ENCODE results near the gene ATG13. TPM values are rescaled to one million over a fixed set of nuclear protein-coding genes. Genes with fewer than 3 reads are reported as not detected.
"Not testable (repeated sequence)": the region's sequence is repeated elsewhere in the genome, so short reads cannot be mapped to it uniquely, and the experiment has no call there.

ATG13 gene
- polyA plus RNA-seq, 1 donor (not counting 4 experiments of a cell fraction or from before 2014, with no cell fraction given), result 33.3 TPM

DNA sequence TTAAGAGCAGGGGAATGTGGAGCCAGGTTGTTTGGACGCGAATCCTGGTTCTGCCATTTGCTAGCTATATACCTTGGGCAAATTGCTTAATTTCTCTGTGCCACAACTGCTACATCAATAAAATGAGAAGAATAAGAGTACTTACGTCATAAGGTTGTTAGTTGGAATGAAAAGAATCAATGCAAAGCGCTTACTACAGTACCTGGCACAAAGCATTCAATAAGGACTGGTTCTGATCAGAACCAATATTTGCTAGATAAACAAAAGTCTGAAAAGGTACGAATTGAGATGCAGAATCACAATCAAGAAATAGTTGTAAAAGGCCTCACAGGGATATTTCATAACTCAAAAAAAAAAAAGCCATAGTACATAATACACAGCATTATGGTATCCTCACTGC, 34.8 kb upstream of the ATG13 start:
- Histone ChIP-seq H3K9me3 (ENCODE audit: control insufficient read depth, low read depth, low read length) (no peaks in the 10 kb centered on the region), H3K4me1 (ENCODE audit: control insufficient read depth, extremely low read depth, insufficient read depth, low read length) (no peaks in the 10 kb centered on the region), H3K27me3 (ENCODE audit: control insufficient read depth, extremely low read depth, insufficient read depth, low read length) (no peaks in the 10 kb centered on the region), H3K27ac (ENCODE audit: control insufficient read depth, insufficient read depth, low read length) (no peak overlapping the region), H4K20me1 (ENCODE audit: control insufficient read depth, extremely low read depth, insufficient read depth, low read length) (peaks cover 5% of the 10 kb centered on the region), H3K4me2 (ENCODE audit: control insufficient read depth, extremely low read depth, insufficient read depth, low read depth, low read length) (no peak overlapping the region), H3K9me1 (ENCODE audit: control insufficient read depth, extremely low read depth, insufficient read depth, low read length) (no peaks in the 10 kb centered on the region), H3K36me3 (ENCODE audit: control insufficient read depth in 2 of 2, extremely low read depth in 1 of 2, insufficient read depth in 2 of 2, low read length in 2 of 2) (no peaks in the 10 kb centered on the region), H3K4me3 (ENCODE audit: control insufficient read depth in 2 of 3, extremely low read depth in 1 of 3, insufficient read depth in 2 of 3, low read depth in 1 of 3, low read length in 3 of 3) (no peak overlapping the region), H3K9ac (ENCODE audit: control insufficient read depth, extremely low read depth, insufficient read depth, low read length) (no peak overlapping the region), H2AFZ (ENCODE audit: control insufficient read depth, low read length) (no peak overlapping the region), H3K79me2 (ENCODE audit: control insufficient read depth, insufficient read depth, low read length) (peaks cover 65% of the 10 kb centered on the region)
- no peak for DNase-seq (ENCODE audit: low read depth, low spot score)
- dilution Hi-C loops (cut with MboI; ENCODE audit: extremely low pct_ligation_motif_present, low sequenced_read_pairs), result no loop called here
- no peak for FAIRE-seq
- no peak for TF ChIP-seq EZH2 (IDR thresholded peaks at IDR 0.05; ENCODE audit: low read length)
- no peak for TF ChIP-seq CTCF (optimal IDR thresholded peaks at IDR 0.05 in 1 of 3, IDR thresholded peaks at IDR 0.05 in 1 of 3, conservative IDR thresholded peaks at IDR 0.05 in 1 of 3; ENCODE audit: extremely low read depth in 1 of 3, insufficient read depth in 2 of 3, low read length in 3 of 3)

- H4K20me1 ChIP-seq (ENCODE audit: control insufficient read depth, extremely low read depth, insufficient read depth, low read length); H3K4me2 ChIP-seq (ENCODE audit: control insufficient read depth, extremely low read depth, insufficient read depth, low read depth, low read length); H3K36me3 ChIP-seq (ENCODE audit: control insufficient read depth in 2 of 2, extremely low read depth in 1 of 2, insufficient read depth in 2 of 2, low read length in 2 of 2); H3K9me3 ChIP-seq (ENCODE audit: control insufficient read depth, low read depth, low read length); H3K9ac ChIP-seq (ENCODE audit: control insufficient read depth, extremely low read depth, insufficient read depth, low read length); FAIRE-seq; H3K27ac ChIP-seq (ENCODE audit: control insufficient read depth, insufficient read depth, low read length); H3K4me1 ChIP-seq (ENCODE audit: control insufficient read depth, extremely low read depth, insufficient read depth, low read length); H3K27me3 ChIP-seq (ENCODE audit: control insufficient read depth, extremely low read depth, insufficient read depth, low read length); dilution Hi-C loops (cut with MboI; ENCODE audit: extremely low pct_ligation_motif_present, low sequenced_read_pairs); H3K9me1 ChIP-seq (ENCODE audit: control insufficient read depth, extremely low read depth, insufficient read depth, low read length); DNase-seq (ENCODE audit: low read depth, low spot score); H2AFZ ChIP-seq (ENCODE audit: control insufficient read depth, low read length); H3K4me3 ChIP-seq (ENCODE audit: control insufficient read depth in 2 of 3, extremely low read depth in 1 of 3, insufficient read depth in 2 of 3, low read depth in 1 of 3, low read length in 3 of 3): not testable (repeated sequence)
- peaks cover 67% of the 10 kb centered on the region for H3K79me2 ChIP-seq (ENCODE audit: control insufficient read depth, insufficient read depth, low read length)
Measured at GRCh38 chr11:46583513-46583912, 33.8 kb upstream of the ATG13 start.

- Histone ChIP-seq H4K20me1 (ENCODE audit: control insufficient read depth, extremely low read depth, insufficient read depth, low read length) (no peaks in the 10 kb centered on the region), H3K9me3 (ENCODE audit: control insufficient read depth, low read depth, low read length) (no peaks in the 10 kb centered on the region), H3K27ac (ENCODE audit: control insufficient read depth, insufficient read depth, low read length) (no peak overlapping the region), H3K4me2 (ENCODE audit: control insufficient read depth, extremely low read depth, insufficient read depth, low read depth, low read length) (no peak overlapping the region), H3K79me2 (ENCODE audit: control insufficient read depth, insufficient read depth, low read length) (peaks cover 80% of the 10 kb centered on the region), H3K4me3 (ENCODE audit: control insufficient read depth in 2 of 3, extremely low read depth in 1 of 3, insufficient read depth in 2 of 3, low read depth in 1 of 3, low read length in 3 of 3) (no peak overlapping the region), H2AFZ (ENCODE audit: control insufficient read depth, low read length) (no peak overlapping the region), H3K9me1 (ENCODE audit: control insufficient read depth, extremely low read depth, insufficient read depth, low read length) (no peaks in the 10 kb centered on the region), H3K36me3 (ENCODE audit: control insufficient read depth in 2 of 2, extremely low read depth in 1 of 2, insufficient read depth in 2 of 2, low read length in 2 of 2) (no peaks in the 10 kb centered on the region), H3K9ac (ENCODE audit: control insufficient read depth, extremely low read depth, insufficient read depth, low read length) (no peak overlapping the region), H3K27me3 (ENCODE audit: control insufficient read depth, extremely low read depth, insufficient read depth, low read length) (no peaks in the 10 kb centered on the region), H3K4me1 (ENCODE audit: control insufficient read depth, extremely low read depth, insufficient read depth, low read length) (peaks cover 9% of the 10 kb centered on the region)
- TF ChIP-seq CTCF (optimal IDR thresholded peaks at IDR 0.05 in 1 of 3, IDR thresholded peaks at IDR 0.05 in 1 of 3, conservative IDR thresholded peaks at IDR 0.05 in 1 of 3; ENCODE audit: extremely low read depth in 1 of 3, insufficient read depth in 2 of 3, low read length in 3 of 3), result no peak
- TF ChIP-seq EZH2 (IDR thresholded peaks at IDR 0.05; ENCODE audit: low read length), result no peak
- dilution Hi-C loops (cut with MboI; ENCODE audit: extremely low pct_ligation_motif_present, low sequenced_read_pairs), result no loop called here
- DNase-seq (ENCODE audit: low read depth, low spot score) (no peak), FAIRE-seq (no peak)
Measured at GRCh38 chr11:46588131-46588530, 29.2 kb upstream of the ATG13 start.

Measured in keratinocyte (primary cell).